Ammon's horn (tissue), 1 donor: ENCODE measurements around the gene EHMT2.
"Not testable (repeated sequence)": the region's sequence is repeated elsewhere in the genome, so short reads cannot be mapped to it uniquely, and the experiment has no call there.

Experiments
- DNase-seq: peaks from one replicate; pipeline ENCODE4 v3.0.0-alpha.2; 2016; ENCODE audit warnings: low spot score

Gene EHMT2

DNA sequence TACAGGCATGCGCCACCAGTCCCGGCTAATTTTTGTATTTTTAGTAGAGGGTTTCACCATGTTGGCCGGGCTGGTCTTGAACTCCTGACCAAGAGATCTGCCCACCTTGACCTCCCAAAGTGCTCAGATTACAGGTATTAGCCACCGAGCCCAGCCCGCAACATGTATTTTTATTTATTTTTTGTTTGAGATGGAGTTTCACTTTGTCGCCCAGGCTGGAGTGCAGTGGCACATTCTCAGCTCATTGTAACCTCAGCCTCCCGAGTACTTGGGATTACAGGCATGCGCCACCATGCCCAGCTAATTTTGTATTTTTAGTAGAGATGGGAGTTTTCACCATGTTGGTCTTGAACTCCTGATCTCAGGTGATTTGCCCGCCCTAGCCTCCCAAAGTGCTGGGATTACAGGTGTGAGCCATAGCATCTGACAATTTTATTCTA, 59.4 kb downstream of the EHMT2 start:
- not testable (repeated sequence) for DNase-seq

DNA sequence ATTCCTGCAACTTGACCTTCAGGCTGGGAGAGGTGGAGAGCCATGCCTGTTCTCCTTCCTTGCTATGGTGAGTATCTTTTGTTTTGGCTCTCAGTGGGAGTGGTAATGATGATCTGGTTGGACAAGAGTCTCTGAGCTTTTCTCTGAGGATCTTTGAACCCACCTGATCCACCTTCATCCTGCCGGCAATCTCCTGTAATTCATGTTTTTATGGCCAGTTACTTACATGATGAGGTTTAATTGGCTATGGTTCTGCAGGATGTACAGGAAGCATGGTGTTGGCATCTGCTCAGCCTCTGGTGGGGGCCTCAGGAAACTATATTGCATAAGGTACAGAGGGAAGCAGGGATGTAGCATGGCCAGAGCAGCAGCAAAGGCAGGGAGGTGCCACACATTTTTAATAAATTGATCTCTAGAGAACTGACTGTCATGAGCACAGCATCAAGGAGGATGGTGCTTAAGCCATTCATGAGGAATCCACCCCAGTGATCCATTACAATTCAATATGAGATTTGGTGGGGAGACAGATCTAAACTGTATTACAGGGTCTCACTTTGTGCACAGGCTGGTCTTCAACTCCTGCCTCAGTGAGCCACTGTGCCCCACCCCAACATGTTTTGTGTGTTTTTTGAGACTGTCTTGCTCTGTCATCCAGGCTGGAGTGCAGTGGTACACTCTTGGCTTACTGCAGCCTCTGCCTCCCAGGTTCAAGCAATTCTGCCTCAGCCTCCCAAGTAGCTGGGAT, 60.0 kb downstream of the EHMT2 start:
- DNase-seq: no peak

DNA sequence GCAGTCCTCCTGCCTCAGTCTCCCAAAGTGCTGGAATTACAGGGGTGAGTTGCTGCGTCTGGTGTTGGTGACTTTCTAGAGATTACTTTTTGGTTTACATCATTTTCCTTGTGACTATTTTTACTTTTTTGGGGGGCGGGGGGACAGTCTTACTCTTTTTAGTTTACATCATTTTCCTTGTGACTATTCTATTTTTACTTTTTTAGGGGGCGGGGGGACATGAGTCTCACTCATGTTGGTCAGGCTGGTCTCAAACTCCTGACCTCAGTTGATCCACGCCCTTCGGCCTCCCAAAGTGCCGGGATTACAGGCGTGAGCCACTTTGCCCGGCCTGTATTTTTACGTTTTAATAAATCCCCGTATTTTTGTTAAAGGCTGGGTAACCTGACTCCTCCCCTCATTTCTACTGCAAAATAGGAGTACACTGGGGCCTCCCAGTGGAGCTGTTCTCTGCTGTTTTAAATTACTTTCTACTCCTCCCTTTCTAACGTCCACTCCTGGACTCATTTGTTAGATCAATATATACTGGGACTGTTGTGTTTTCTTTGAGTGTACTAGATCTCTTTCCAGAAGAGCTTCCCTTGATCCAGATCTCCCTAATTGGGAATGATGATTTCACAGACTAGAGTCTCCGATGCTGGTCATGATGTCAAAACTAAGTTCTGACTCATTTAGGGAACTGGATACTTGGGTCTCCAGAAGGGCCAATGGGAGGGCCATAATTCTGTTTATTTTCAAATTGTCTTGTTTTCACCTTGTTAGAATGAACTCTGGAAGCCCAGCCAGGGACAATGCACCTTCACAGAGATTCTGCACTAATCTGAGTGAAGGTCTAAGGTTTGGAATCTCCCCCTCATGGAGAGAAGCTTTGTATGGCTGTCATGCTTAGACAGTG, 60.8 kb downstream of the EHMT2 start:
- DNase-seq: no peak

DNA sequence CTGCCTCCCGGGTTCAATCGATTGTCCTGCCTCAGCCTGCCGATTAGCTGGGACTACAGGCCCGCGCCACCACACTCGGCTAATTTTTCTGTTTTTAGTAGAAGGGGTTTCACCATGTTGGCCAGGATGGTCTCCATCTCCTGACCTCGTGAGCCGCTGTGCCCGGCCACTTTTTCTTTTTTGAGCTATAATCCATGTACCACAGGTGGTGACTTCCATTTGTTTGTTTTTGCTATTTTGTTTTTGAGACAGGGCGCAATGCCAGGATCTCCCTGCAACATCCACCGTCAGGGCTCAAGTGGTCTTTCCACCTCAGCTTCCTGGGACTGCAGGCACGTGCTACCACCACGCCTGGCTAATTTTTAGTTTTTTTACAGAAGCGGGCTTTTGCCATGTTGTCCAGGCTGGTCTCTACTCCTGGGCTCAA, 61.4 kb downstream of the EHMT2 start:
- no peak for DNase-seq

DNA sequence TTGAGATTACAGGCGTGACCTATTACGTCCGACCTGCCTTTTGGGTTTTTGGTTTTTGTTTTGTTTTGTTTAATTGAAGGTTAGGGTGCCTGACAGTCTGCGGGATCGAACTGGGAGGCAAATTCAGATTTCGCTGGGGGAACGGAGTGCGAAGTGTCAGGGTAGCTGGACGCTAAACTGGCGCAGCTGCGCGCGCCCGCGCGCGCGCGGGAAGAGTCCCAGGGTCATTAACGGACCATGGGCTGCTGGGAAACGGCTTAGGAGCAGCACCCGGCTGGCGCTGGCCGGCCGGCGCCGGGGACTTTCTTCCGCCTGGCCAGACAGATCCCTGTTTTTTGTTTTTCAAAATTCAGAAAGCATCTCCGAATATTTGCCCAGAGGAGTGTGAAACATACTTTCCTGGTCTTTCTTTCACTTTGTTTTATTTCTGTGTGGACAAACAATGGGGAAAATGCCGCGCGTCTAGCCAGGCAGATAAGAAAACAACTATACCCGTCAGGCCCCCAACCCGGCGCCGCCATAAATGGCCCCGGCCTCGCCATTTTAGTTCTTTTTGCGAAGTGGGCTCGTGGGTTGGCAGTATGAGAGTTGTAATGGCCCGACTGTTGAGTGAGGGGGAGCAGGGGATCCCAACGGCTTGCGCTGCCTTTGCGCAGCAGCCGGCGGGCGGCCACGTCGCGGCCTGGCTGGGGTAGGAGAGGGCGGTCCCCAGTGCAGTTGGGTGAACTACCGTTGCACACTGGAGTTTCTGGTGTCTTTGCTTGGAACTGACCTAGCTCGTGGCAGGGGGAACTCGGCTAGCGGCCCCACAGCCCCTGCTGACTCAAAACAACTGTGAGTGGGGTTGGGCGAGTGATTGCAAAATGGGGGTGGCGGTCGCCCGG, 62.9 kb downstream of the EHMT2 start:
- peak; percentile 84 for DNase-seq

- DNase-seq: no peak
These were observed 65.9 kb downstream of the EHMT2 start for GRCh38 chr6:31831350-31832215.

DNA sequence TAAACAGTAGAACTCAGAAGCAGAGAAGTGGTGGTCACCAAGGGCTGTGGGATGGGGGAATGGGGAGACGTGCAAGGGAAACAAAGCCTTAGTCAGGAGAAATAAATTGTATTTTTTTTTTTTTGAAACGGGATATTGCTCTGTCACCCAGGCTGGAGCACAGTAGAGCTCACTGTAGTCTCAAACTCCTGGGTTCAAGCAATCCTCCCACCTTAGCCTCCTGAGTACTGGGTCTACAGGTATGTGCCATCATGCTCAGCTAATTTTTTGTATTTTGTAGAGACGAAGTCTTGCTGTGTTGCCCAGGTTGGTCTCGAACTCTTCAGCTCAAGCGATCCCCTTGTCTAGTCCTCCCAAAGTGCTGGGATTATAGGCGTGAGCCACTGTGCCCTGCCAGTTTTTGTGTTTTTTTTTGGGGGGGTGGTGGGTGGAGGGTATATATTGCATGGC, 66.6 kb downstream of the EHMT2 start:
- no peak for DNase-seq
